Right cardiac atrium (tissue), 5 donors: ENCODE data around the gene NEDD4L. TPM values are rescaled to one million over a fixed set of nuclear protein-coding genes. Genes with fewer than 3 reads are reported as not detected.
"Not testable (repeated sequence)": the region's sequence is repeated elsewhere in the genome, so short reads cannot be mapped to it uniquely, and the experiment has no call there.

ENCODE experiments used
- ATAC-seq, 2 donors: fragments of 200-7000 bp; cut with Tn5 transposase; one replicate each; pipeline versions ENCODE4 v1.8.0 to v1.9.1; 2020; ENCODE audit warnings: moderate library complexity in 2 of 2, mild to moderate bottlenecking in 1 of 2
- DNase-seq, 3 donors: peaks; one replicate each; pipeline ENCODE4 v3.0.0-alpha.2; 2020
- H3K27ac ChIP-seq: one replicate; pipeline ENCODE4 v1.5.1; 2013; ENCODE audit warnings: mild to moderate bottlenecking, low read length, control low read depth, moderate library complexity
- H3K27me3 ChIP-seq: one replicate; pipeline ENCODE4 v1.6.1; 2013; ENCODE audit not compliant: control insufficient read depth, insufficient read depth
- H3K4me1 ChIP-seq: one replicate; pipeline ENCODE4 v1.6.1; 2013; ENCODE audit warnings: low read length; ENCODE audit not compliant: control insufficient read depth, insufficient read depth
- H3K4me3 ChIP-seq: one replicate; pipeline ENCODE4 v1.5.1; 2013; ENCODE audit warnings: low read length, control low read depth
- H3K9me3 ChIP-seq: one replicate; pipeline ENCODE4 v1.6.1; 2013; ENCODE audit warnings: low read length; ENCODE audit not compliant: control insufficient read depth
- WGBS: extraction: QIAGEN DNeasy Blood & Tissue Kit; methylation state at CpG from one replicate; pipeline ENCODE4 v1.1.7; 2013; 5-methylcytosine and 5-hydroxymethylcytosine counted together
- intact Hi-C, 4 donors: fragments of 100-400 bp; cut with DNase I; formaldehyde crosslinking; loops; one replicate each; pipeline versions ENCODE4 v1.11.0 to v1.14.0; 2022 to 2023
- long read RNA-seq, 4 donors: library from polyadenylated mRNA; unstranded; transcript quantifications; one replicate each; pipeline ENCODE4 v2.0.0, GENCODE V29; 2020 to 2021
- polyA plus RNA-seq: library from polyadenylated mRNA; stranded (reverse); fragments of 200-250 nt; gene quantifications from one replicate; pipeline ENCODE4 v1.2.3, GENCODE V29; 2013
- total RNA-seq, 4 donors: library from RNA; stranded (reverse); fragmentation: NEBNext Ultra II Directional; extraction: Animal tissue kit (Norgen Biotek cat#: 25700); gene quantifications; one replicate each; pipeline ENCODE4 v1.2.1, GENCODE V29; 2021
- donor health status: healthy with polysubstance abuse.
- donor health status: DM: no; HTN: yes; CAD: no.
- donor health status: DM: no; HTN: no; CAD: no.
- donor health status: DM: no; HTN: yes; CAD: no; lungs with severe emphysema.
- donor health status: DM: yes; HTN: yes; CAD: no.

The NEDD4L gene
- total RNA-seq (10 to 100 TPM; 72.6 to 87.5 (median 76.0) TPM), polyA plus RNA-seq (25.7 TPM)
- long read RNA-seq, donor 1, partial matches to known transcripts: 27 of 83 reads
- long read RNA-seq, donor 1, other reads (novel, unspliced or antisense): 51 of 83 reads
- long read RNA-seq, donor 2, full-length matches to known transcripts: 4 of 55 reads
- long read RNA-seq, donor 2, partial matches to known transcripts: 10 of 55 reads
- long read RNA-seq, donor 2, other reads (novel, unspliced or antisense): 41 of 55 reads
- long read RNA-seq, donor 3, partial matches to known transcripts: 21 of 48 reads
- long read RNA-seq, donor 3, other reads (novel, unspliced or antisense): 26 of 48 reads
- long read RNA-seq, donor 4, partial matches to known transcripts: 12 of 56 reads
- long read RNA-seq, donor 4, other reads (novel, unspliced or antisense): 43 of 56 reads

DNA sequence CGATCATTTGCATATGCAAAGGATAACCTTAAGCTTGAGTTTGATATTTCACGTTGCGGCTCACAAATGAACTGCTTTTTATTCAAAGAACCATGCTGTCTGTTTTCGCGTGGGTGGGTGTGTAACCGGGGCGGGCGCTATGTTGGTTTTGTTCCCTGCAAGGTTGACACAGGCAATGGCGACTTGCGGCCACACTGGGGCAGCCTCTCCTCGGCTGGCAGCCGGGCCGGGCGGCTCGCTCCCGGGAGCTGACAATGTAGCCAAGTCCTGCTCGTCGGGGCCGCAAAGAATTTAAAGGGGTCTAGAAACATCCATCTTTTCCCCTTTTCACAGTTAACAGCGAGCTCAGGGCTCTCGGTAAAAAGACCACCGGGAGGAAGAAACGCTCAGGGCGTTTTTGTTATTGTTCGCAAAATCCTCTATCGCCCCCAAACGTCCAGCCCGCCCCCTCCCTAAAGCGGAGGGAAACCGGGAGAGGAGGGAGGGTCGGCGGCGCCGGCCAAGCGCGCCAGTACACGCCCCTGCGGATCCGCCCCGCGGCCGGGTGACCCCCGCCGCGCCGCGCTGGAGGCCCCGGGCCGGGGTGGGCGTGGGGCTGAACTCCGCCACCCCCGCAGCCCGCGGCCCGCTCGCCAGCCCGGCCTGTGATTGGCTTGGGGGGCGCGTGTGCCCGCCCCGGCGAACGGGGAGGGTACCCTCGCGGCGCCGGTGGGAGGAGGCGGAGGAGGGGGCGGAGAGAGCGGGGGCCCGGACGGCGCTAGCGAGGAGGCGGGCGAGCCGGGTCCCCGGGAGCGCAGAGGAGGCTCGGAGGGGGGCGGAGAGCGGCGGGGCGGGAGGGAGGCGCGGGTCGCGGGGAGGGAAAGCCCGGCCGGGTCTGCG is at the start of gene NEDD4L:
NEDD4L (plus strand) TSS at position 736 of the 879 bp plus-strand sequence. CDS start 435 bp downstream, outside the sequence.
- peak within 1 kb of the TSS; percentile 92 for H3K4me3 ChIP-seq
- ATAC-seq (peak; percentile 92 to 94), DNase-seq (peak; percentile 85 to 93 (median 93))
- no peaks in the 10 kb centered on the region for H3K4me1 ChIP-seq
- under 1% methylated on average over 91 of the region's 91 CpGs for WGBS
- intact Hi-C loops: loop anchor here in 3 of 4 donors (2.0 to 10.0 kb wide), 3 partner anchors 79 to 281 kb away; no protein-coding TSS in a partner anchor
- no peaks in the 10 kb centered on the region for H3K9me3 ChIP-seq
- H3K27ac ChIP-seq: peak within 1 kb of the TSS; percentile 70
- no peaks in the 10 kb centered on the region for H3K27me3 ChIP-seq

DNA sequence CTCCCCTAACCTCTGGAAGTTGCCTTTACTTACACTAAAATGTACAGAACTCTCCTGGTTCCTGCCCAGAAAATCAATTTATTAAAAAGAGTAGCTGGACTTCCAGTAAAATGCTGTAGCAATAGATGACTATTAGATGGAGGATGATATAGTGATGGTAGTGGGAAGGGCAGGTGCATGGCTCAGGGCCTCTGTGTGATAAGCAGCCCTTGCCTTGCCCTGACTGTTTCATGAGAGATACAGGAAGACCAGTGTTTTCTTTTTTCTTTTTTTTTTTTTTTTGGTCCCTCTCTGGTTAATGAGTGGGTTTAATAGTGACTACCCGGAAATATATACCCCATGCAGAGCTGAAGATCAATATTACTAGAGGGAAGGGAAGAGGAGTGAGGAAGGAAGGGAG is 48.7 kb upstream of the NEDD4L start:
- Histone ChIP-seq H3K4me1 (no peaks in the 10 kb centered on the region), H3K4me3 (no peak overlapping the region), H3K9me3 (no peaks in the 10 kb centered on the region), H3K27ac (no peak overlapping the region), H3K27me3 (no peaks in the 10 kb centered on the region)
- intact Hi-C loops: no loop called here
- ATAC-seq (no peak), DNase-seq (no peak)
- 71% methylated on average over 1 of the region's 1 CpG for WGBS

DNA sequence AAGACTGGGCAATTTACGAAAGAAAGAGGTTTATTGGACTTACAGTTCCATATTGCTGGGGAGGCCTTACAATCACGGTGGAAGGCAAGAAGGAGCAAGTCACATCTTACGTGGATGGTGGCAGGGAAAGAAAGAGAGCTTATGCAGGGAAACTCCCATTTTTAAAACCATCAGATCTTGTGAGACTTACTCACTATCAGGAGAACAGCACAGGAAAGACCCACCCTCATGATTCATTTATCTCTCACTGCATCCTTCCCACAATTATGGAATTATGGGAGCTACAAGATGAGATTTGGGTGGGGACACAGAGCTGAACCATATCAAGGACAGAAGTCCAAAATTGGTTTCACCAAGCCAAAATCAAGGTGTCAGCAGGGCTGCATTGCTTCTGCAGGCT is 47.1 kb upstream of the NEDD4L start:
- H3K4me1 ChIP-seq, ATAC-seq, H3K27ac ChIP-seq, H3K9me3 ChIP-seq, DNase-seq, H3K27me3 ChIP-seq, H3K4me3 ChIP-seq, intact Hi-C loops: not testable (repeated sequence)
- WGBS: 85% methylated on average over 3 of the region's 3 CpGs

DNA sequence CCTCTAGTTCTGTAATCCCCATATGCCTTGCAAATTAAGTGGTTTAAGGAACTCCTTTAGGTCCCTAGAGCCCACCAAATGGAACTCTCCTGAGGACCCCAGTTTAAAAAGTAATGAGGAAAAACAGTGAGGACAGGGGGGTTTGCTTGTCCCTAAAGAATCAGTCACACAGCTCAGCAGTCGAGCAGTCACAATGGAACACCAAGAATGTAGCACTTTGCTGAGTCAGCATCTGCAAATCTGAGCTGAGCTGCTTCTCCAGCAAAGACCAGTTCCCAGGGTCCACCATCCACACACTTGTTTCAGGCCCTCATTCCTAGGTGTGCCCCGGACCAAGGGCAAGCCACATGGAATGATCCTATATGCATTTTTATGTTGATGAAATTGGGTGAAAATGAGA is 46.2 kb upstream of the NEDD4L start:
- WGBS: 65% methylated on average over 2 of the region's 2 CpGs

DNA sequence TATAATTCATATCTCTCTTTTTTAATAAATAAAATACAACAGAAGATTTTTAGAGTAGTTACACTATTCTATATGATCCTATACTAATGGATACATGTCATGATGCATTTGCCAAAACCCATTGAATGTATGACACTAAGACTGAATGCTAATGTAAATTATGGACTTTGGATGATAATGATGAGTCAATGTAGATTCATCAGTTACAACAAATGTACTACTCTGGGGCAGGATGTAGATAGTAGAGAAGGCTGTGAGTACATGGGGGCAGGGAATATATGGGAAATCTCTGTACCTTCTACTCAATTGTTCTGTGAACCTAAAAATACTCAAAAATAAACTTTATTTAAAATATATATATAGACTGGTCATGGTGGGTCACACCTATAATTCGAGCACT is 45.6 kb upstream of the NEDD4L start:
- DNase-seq (no peak), ATAC-seq (no peak)
- intact Hi-C loops: no loop called here
- no peaks in the 10 kb centered on the region for H3K4me1 ChIP-seq
- no peak overlapping the region for H3K27ac ChIP-seq
- no peaks in the 10 kb centered on the region for H3K27me3 ChIP-seq
- no peaks in the 10 kb centered on the region for H3K9me3 ChIP-seq
- 85% methylated on average over 1 of the region's 1 CpG for WGBS
- no peak overlapping the region for H3K4me3 ChIP-seq

More for the DNA sequence above, 46.2 kb upstream of the NEDD4L start:
- H3K27me3 ChIP-seq: no peaks in the 10 kb centered on the region
- DNase-seq: no peak
- ATAC-seq: no peak
- no peaks in the 10 kb centered on the region for H3K9me3 ChIP-seq
- H3K4me3 ChIP-seq: no peak overlapping the region
- intact Hi-C loops: no loop called here
- no peak overlapping the region for H3K27ac ChIP-seq
- H3K4me1 ChIP-seq: no peaks in the 10 kb centered on the region

DNA sequence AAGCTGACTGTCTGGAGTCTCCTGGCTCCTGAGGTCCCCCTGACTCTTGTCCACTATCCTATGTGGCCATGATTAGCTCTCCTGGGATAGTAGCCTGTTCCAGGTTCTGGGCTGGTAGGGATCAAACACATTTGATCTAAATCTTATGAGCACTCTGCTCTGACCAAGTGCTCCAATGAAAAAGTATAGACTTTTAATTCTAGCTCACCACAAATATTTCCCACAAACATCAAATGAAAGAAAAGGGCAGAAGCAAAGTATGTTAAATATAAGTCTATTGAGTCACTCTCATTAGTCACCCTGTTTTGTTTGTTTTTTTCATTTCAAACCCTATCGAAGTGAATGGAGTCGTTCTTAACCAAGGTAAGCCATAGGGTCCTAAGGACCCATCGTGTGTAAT is 39.7 kb upstream of the NEDD4L start:
- ATAC-seq (no peak), DNase-seq (no peak)
- H3K4me1 ChIP-seq: no peaks in the 10 kb centered on the region
- no peak overlapping the region for H3K4me3 ChIP-seq
- H3K9me3 ChIP-seq: no peaks in the 10 kb centered on the region
- no peaks in the 10 kb centered on the region for H3K27me3 ChIP-seq
- H3K27ac ChIP-seq: no peak overlapping the region
- 91% methylated on average over 3 of the region's 3 CpGs for WGBS
- intact Hi-C loops: no loop called here

DNA sequence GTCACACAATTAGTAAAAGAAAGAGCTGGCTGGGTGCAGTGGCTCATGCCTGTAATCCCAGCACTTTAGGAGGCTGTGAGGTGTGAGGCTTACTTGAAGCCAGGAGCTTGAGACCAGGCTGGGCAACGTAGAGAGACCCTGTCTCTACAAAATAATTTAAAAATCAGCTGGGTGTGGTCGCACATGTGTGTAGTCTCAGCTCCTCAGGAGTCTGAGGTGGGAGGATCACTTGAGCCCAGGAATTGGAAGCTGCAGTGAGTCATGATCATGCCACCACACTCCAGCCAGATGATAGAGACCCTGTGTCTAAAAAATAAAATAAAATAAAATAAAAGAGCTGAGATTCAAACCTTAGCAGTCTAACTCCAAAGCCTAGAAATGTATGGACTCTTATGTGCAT is 39.0 kb upstream of the NEDD4L start:
- H3K27ac ChIP-seq: no peak overlapping the region
- no peak for ATAC-seq
- no peaks in the 10 kb centered on the region for H3K4me1 ChIP-seq
- H3K4me3 ChIP-seq: no peak overlapping the region
- no peak for DNase-seq
- H3K27me3 ChIP-seq: no peaks in the 10 kb centered on the region
- intact Hi-C loops: no loop called here
- no peaks in the 10 kb centered on the region for H3K9me3 ChIP-seq
- WGBS: 76% methylated on average over 2 of the region's 2 CpGs

DNA sequence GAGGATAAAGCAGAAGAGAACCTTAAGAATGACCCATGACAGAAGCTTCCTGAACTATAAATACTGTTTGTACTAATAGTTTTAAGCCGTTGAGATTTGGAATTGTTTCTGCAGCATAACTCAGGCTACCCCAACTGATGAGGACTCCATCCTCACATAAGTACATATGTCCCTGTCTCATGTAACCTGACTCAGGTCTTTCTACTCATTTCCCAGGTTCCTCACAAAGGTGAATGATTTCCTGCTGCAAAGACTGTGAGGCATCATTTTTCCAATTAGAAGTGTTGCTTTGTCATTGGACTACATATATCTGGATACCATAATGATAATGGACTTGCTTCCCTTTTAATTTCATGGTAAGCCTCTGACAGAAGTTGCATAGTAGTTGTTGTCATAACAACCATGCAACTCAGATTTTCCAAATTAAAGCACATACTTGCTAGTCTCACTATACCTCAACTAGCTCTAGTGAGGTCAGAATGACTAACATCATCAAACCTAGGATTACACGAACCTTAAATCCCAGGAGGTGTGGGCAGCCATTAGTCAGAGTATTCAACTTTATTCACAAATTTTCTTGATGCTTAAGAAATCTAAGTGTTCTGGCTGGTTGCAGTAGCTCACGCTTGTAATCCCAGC is 38.0 kb upstream of the NEDD4L start:
- 75% methylated on average over 3 of the region's 3 CpGs for WGBS
- no peaks in the 10 kb centered on the region for H3K27me3 ChIP-seq
- H3K9me3 ChIP-seq: no peaks in the 10 kb centered on the region
- ATAC-seq: no peak
- no peak overlapping the region for H3K4me3 ChIP-seq
- no peaks in the 10 kb centered on the region for H3K4me1 ChIP-seq
- intact Hi-C loops: no loop called here
- no peak overlapping the region for H3K27ac ChIP-seq
- no peak for DNase-seq

DNA sequence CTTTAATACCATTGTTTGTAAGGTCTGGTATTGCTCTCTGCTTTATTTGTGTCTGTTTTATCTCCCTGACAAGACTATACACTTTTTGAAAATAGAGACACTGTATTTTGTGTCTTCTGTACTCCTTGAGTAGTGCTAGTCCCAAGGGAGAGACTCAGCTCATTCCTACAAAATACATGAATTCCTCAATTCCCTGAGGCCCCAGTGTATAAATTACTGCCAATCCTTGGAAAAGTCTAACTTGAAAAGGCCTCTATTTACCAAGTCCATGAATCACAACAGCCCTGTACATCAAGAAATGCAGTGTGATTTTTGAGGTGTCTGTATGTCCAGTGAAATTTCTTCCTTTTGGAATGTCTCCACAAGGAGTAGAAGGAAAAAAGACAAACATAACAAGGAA is 34.9 kb upstream of the NEDD4L start:
- H3K27me3 ChIP-seq: no peaks in the 10 kb centered on the region
- intact Hi-C loops: no loop called here
- no peaks in the 10 kb centered on the region for H3K4me1 ChIP-seq
- H3K4me3 ChIP-seq: no peak overlapping the region
- H3K27ac ChIP-seq: no peak overlapping the region
- H3K9me3 ChIP-seq: no peaks in the 10 kb centered on the region
- no peak for ATAC-seq
- no peak for DNase-seq

DNA sequence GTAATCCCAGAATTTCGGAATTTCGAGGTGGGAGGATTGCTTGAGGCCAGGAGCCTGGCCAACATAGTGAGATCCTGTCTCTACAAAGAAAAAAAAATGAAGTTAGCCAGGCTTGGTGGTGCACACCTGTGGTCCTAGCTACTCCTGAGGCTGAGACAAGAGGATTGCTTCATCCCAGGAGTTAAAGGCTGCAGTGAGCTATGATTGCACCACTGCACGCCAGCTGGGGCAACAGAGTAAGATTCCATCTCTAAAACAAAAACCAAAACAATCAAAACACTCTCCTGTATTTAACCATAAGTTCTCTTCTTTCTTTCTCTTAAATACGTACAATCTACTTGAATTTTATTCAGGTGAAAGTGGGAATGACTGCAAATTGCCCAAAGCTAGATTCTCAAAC is 33.8 kb upstream of the NEDD4L start:
- Histone ChIP-seq H3K4me1 (no peaks in the 10 kb centered on the region), H3K27ac (no peak overlapping the region), H3K4me3 (no peak overlapping the region), H3K9me3 (no peaks in the 10 kb centered on the region), H3K27me3 (no peaks in the 10 kb centered on the region)
- intact Hi-C loops: loop anchor here in 1 of 4 donors (5.0 kb wide), 1 partner anchor 462 kb away; no protein-coding TSS in a partner anchor
- ATAC-seq: no peak
- no peak for DNase-seq
- WGBS: 89% methylated on average over 4 of the region's 4 CpGs

DNA sequence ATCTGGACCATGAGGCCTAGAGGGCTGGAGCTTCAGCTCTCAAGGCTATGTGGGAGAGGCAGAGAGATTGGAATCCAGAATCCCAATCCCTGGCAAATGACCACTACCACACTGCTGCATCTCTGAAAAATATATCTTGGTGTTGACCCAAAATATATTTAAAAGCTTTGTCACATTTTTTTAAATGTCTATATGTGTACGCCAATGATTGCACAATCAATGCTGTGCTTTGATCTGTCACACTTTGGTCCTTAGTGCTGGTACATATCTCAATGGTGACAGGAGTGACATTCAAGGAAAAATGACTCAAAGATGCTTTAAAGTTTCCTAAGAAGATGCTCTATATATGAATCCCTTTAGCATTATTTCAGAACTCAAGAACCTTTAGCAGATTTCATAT is 31.7 kb upstream of the NEDD4L start:
- Histone ChIP-seq H3K27me3 (no peaks in the 10 kb centered on the region), H3K27ac (no peak overlapping the region), H3K9me3 (no peaks in the 10 kb centered on the region), H3K4me3 (no peak overlapping the region), H3K4me1 (no peaks in the 10 kb centered on the region)
- ATAC-seq: no peak
- no peak for DNase-seq
- 96% methylated on average over 1 of the region's 1 CpG for WGBS
- intact Hi-C loops: loop anchor here in 1 of 4 donors (5.0 kb wide), 1 partner anchor 460 kb away; no protein-coding TSS in a partner anchor
